Left colon (tissue), 2 donors: Measurements from ENCODE around the gene IPCEF1. TPM values are rescaled to one million over a fixed set of nuclear protein-coding genes. Genes with fewer than 3 reads are reported as not detected.

Source experiments
- ATAC-seq: fragments of 200-7000 bp; cut with Tn5 transposase; one replicate; pipeline ENCODE4 v1.9.1; 2020; ENCODE audit warnings: mild to moderate bottlenecking, moderate library complexity
- DNase-seq, 2 donors: peaks; one replicate each; pipeline ENCODE4 v3.0.0-alpha.2; 2020
- intact Hi-C, 2 donors: fragments of 100-400 bp; cut with DNase I in 1 of 2; cut with micrococcal nuclease in 1 of 2; formaldehyde crosslinking; loops; one replicate each; pipeline versions ENCODE4 v1.11.2 to v1.14.0; 2022; cut with DNase I, micrococcal nuclease
- total RNA-seq, 2 donors: library from RNA; stranded (reverse); fragmentation: NEBNext Ultra II Directional; extraction: Animal tissue kit (Norgen Biotek cat#: 25700); gene quantifications; one replicate each; pipeline ENCODE4 v1.2.1, GENCODE V29; 2021
- donor health status: DM: no; HTN: no; CAD: no.
- donor health status: DM: yes; HTN: yes; CAD: no.

Gene IPCEF1
- total RNA-seq, 2 donors from 2014 or later, result 1.2 to 1.8 TPM

GRCh38 chr6:154156135-154156896, 200.3 kb downstream of the IPCEF1 start:
- DNase-seq (peak; percentile 36 to 46), ATAC-seq (peak; percentile 91)
- intact Hi-C loops, result loop anchor here (10.0 kb wide), 2 partner anchors 118 to 248 kb away; no protein-coding TSS in a partner anchor

- ATAC-seq (peak; percentile 46), DNase-seq (peak in 1 of 2 donors; percentile 69)
- intact Hi-C loops, result loop anchor here (5.0 to 10.0 kb wide), 3 partner anchors 120 to 250 kb away; no protein-coding TSS in a partner anchor
Observed at GRCh38 chr6:154154389-154154967, 202.1 kb downstream of the IPCEF1 start.

- no peak for ATAC-seq
- intact Hi-C loops, result no loop called here
- no peak for DNase-seq
Observed at GRCh38 chr6:154143753-154144152, 212.8 kb downstream of the IPCEF1 start.

- DNase-seq (no peak), ATAC-seq (no peak)
Observed at GRCh38 chr6:154140743-154141142, 215.9 kb downstream of the IPCEF1 start.

GRCh38 chr6:154139892-154140291, 216.7 kb downstream of the IPCEF1 start:
- DNase-seq (no peak), ATAC-seq (no peak)
- intact Hi-C loops, result no loop called here

More at GRCh38 chr6:154140743-154141142, 215.9 kb downstream of the IPCEF1 start:
- intact Hi-C loops, result no loop called here

GRCh38 chr6:154138793-154139192, 217.8 kb downstream of the IPCEF1 start:
- no peak for ATAC-seq

GRCh38 chr6:154134471-154135147, 222.0 kb downstream of the IPCEF1 start:
- no peak for ATAC-seq
- intact Hi-C loops, result no loop called here
- DNase-seq, result no peak

More at GRCh38 chr6:154138793-154139192, 217.8 kb downstream of the IPCEF1 start:
- DNase-seq, result no peak
- intact Hi-C loops, result no loop called here

- intact Hi-C loops, result no loop called here
- ATAC-seq, result no peak
- no peak for DNase-seq
Observed at GRCh38 chr6:154127657-154128056, 228.9 kb downstream of the IPCEF1 start.

GRCh38 chr6:154125421-154125820, 231.2 kb downstream of the IPCEF1 start:
- ATAC-seq, result no peak

GRCh38 chr6:154123155-154123956, 233.2 kb downstream of the IPCEF1 start:
- ATAC-seq (no peak), DNase-seq (no peak)
- intact Hi-C loops, result no loop called here

More at GRCh38 chr6:154125421-154125820, 231.2 kb downstream of the IPCEF1 start:
- intact Hi-C loops, result no loop called here
- DNase-seq, result no peak

- intact Hi-C loops, result no loop called here
- no peak for DNase-seq
- ATAC-seq, result no peak
Observed at GRCh38 chr6:154122195-154122925, 234.2 kb downstream of the IPCEF1 start.

GRCh38 chr6:154117485-154117884, 239.1 kb downstream of the IPCEF1 start:
- ATAC-seq (no peak), DNase-seq (no peak)
- intact Hi-C loops, result no loop called here

- DNase-seq (no peak), ATAC-seq (no peak)
- intact Hi-C loops, result no loop called here
Observed at GRCh38 chr6:154113392-154113791, 243.2 kb downstream of the IPCEF1 start.

- intact Hi-C loops, result no loop called here
- no peak for DNase-seq
- no peak for ATAC-seq
Observed at GRCh38 chr6:154112181-154112809, 244.3 kb downstream of the IPCEF1 start.

GRCh38 chr6:154111025-154111424, 245.6 kb downstream of the IPCEF1 start:
- intact Hi-C loops, result no loop called here
- DNase-seq (no peak), ATAC-seq (no peak)

- intact Hi-C loops, result no loop called here
- ATAC-seq (no peak), DNase-seq (no peak)
Observed at GRCh38 chr6:154106251-154106650, 250.4 kb downstream of the IPCEF1 start.
